ENCODE measurements around the gene BMS1.
"Not testable (repeated sequence)": the region's sequence is repeated elsewhere in the genome, so short reads cannot be mapped to it uniquely, and the experiment has no call there.

Gene BMS1

DNA sequence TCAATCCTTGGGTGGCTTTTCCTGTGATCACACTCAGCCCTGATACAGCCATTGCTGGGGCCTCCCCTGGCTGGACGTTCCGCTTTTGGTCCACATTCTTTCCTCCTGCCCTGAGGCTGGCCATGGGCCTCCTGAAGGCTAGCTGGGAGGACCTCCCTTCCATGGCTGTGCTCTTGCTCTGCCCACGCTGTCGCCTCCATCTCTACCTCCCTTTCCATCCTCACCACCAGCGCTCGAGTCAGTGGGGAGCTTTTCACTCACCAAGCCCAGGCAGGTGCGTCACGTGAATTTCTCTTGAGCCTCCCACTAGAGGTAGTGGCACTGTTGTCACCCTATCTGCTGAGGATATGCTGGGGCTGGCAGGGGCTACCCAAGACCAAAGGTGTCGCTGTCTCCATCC is 85.9 kb downstream of the BMS1 start:
- TF ChIP-seq POLR2AphosphoS5 (IDR thresholded peaks at IDR 0.05; ENCODE audit: low read depth, low read length): no peak
- TF ChIP-seq TAF1 (IDR thresholded peaks at IDR 0.05; ENCODE audit: borderline replicate concordance, low read depth, low read length): no peak
- no peak for TF ChIP-seq POLR2A (IDR thresholded peaks at IDR 0.05; ENCODE audit: low read depth, low read length)
- FAIRE-seq (no peak), DNase-seq (ENCODE audit: insufficient read length) (no peak)

GRCh38 chr10:42869977-42870350 is 87.4 kb downstream of the BMS1 start:
- DNase-seq (ENCODE audit: insufficient read length) (no peak), FAIRE-seq (no peak)
- TF ChIP-seq POLR2AphosphoS5 (IDR thresholded peaks at IDR 0.05; ENCODE audit: low read depth, low read length) (no peak), POLR2A (IDR thresholded peaks at IDR 0.05; ENCODE audit: low read depth, low read length) (no peak), TAF1 (IDR thresholded peaks at IDR 0.05; ENCODE audit: borderline replicate concordance, low read depth, low read length) (no peak)

GRCh38 chr10:42871138-42871641 is 88.6 kb downstream of the BMS1 start:
- DNase-seq (ENCODE audit: insufficient read length); FAIRE-seq: not testable (repeated sequence)

GRCh38 chr10:42871823-42872222 is 89.2 kb downstream of the BMS1 start:
- DNase-seq (ENCODE audit: insufficient read length) (no peak), FAIRE-seq (no peak)
- no peak for TF ChIP-seq POLR2AphosphoS5 (IDR thresholded peaks at IDR 0.05; ENCODE audit: low read depth, low read length)
- TF ChIP-seq TAF1 (IDR thresholded peaks at IDR 0.05; ENCODE audit: borderline replicate concordance, low read depth, low read length): no peak
- TF ChIP-seq POLR2A (IDR thresholded peaks at IDR 0.05; ENCODE audit: low read depth, low read length): no peak

- DNase-seq (ENCODE audit: insufficient read length) (no peak), FAIRE-seq (no peak)
- TF ChIP-seq POLR2A (IDR thresholded peaks at IDR 0.05; ENCODE audit: low read depth, low read length) (no peak), POLR2AphosphoS5 (IDR thresholded peaks at IDR 0.05; ENCODE audit: low read depth, low read length) (no peak), TAF1 (IDR thresholded peaks at IDR 0.05; ENCODE audit: borderline replicate concordance, low read depth, low read length) (no peak)
These were observed 90.4 kb downstream of the BMS1 start for GRCh38 chr10:42872865-42873435.

DNA sequence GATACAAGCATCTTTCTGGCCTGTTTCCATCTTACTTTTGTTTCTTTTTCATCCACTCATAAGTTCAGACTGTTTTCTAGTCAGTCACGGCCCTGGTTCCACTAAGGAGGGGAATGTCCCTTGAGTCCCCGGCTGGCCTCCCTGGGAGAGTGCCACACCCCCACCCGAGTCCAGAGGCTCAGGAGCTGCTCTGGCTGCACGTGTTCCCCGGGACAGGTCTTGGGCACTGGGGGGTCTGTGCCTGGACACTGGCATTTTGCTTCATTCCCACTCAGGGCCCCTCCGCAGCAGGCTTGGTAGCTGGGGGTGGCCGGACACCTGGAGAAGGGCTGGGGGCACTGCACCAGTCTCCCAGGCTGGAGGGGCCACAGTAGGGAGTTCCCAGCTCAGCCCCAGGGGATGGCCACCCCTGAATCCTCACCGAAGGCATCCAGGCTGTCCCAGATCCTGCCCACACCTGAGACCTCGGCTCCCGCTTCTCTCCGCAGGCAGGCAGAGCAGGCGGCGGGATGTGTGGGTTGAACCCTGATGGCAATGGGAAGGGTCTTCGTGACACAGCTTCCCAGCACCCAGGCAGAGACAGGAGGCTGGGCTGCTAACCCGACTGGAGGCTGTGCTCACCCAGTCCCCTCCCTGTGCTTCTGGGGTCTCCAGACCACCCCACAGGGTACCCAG is 92.3 kb downstream of the BMS1 start:
- FAIRE-seq (no peak), DNase-seq (ENCODE audit: insufficient read length) (no peak)
- TF ChIP-seq TAF1 (IDR thresholded peaks at IDR 0.05; ENCODE audit: borderline replicate concordance, low read depth, low read length) (no peak), POLR2AphosphoS5 (IDR thresholded peaks at IDR 0.05; ENCODE audit: low read depth, low read length) (no peak), POLR2A (IDR thresholded peaks at IDR 0.05; ENCODE audit: low read depth, low read length) (no peak)

GRCh38 chr10:42875388-42875755 is 92.8 kb downstream of the BMS1 start:
- TF ChIP-seq POLR2A (IDR thresholded peaks at IDR 0.05; ENCODE audit: low read depth, low read length) (no peak), POLR2AphosphoS5 (IDR thresholded peaks at IDR 0.05; ENCODE audit: low read depth, low read length) (no peak), TAF1 (IDR thresholded peaks at IDR 0.05; ENCODE audit: borderline replicate concordance, low read depth, low read length) (no peak)
- DNase-seq (ENCODE audit: insufficient read length) (no peak), FAIRE-seq (no peak)

DNA sequence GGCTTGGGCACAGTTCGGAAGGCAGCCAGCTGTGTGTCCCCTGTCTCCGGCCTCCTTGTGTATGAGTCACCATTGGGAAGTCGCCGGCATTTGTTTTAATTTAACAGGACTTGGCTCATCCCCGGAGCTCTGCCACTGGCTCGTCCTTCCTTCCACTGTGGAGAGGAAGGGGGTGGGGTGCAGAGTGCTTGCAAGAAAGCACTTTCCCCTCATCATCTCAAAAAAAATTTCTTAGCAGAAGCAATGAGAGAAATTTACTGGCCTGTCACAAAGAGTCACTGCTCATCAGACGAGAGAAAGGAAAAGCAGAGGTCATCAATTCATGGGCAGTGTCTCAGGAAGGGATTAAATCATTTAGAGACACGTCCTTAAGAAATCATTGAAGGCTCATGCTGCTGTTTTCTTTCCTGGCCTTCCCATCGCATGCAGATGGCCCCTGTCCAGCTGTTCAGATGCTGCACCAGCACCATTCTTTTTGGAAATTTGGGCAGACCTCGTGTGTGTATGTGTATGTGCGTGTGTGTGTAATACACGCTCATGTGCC is 93.3 kb downstream of the BMS1 start:
- DNase-seq (ENCODE audit: insufficient read length): no peak
- no peak for FAIRE-seq
- TF ChIP-seq POLR2AphosphoS5 (IDR thresholded peaks at IDR 0.05; ENCODE audit: low read depth, low read length) (no peak), TAF1 (IDR thresholded peaks at IDR 0.05; ENCODE audit: borderline replicate concordance, low read depth, low read length) (no peak), POLR2A (IDR thresholded peaks at IDR 0.05; ENCODE audit: low read depth, low read length) (no peak)

GRCh38 chr10:42876476-42876875 is 93.9 kb downstream of the BMS1 start:
- TF ChIP-seq TAF1 (IDR thresholded peaks at IDR 0.05; ENCODE audit: borderline replicate concordance, low read depth, low read length) (no peak), POLR2AphosphoS5 (IDR thresholded peaks at IDR 0.05; ENCODE audit: low read depth, low read length) (no peak), POLR2A (IDR thresholded peaks at IDR 0.05; ENCODE audit: low read depth, low read length) (no peak)
- DNase-seq (ENCODE audit: insufficient read length): no peak
- no peak for FAIRE-seq

DNA sequence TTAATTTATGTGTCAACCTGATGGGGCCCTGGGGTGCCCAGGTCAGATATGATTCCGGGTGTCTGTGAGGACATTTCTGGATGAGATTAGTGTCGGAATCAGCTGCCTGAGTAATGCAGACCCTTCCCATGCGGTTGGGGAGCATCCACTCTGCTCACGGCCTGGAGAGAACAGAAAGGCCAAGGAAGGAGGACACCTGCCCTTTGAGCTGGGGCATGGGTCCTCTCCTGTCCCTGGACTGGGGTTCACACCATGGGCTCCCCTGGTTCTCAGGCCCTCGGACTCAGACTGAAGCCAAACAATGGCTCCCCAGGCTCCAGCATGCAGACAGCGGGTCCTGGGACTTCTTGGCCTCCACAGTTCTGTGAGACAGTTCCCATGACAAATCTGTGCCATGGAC is 94.3 kb downstream of the BMS1 start:
- FAIRE-seq (no peak), DNase-seq (ENCODE audit: insufficient read length) (no peak)
- TF ChIP-seq POLR2A (IDR thresholded peaks at IDR 0.05; ENCODE audit: low read depth, low read length): no peak
- TF ChIP-seq TAF1 (IDR thresholded peaks at IDR 0.05; ENCODE audit: borderline replicate concordance, low read depth, low read length): no peak
- TF ChIP-seq POLR2AphosphoS5 (IDR thresholded peaks at IDR 0.05; ENCODE audit: low read depth, low read length): no peak

DNA sequence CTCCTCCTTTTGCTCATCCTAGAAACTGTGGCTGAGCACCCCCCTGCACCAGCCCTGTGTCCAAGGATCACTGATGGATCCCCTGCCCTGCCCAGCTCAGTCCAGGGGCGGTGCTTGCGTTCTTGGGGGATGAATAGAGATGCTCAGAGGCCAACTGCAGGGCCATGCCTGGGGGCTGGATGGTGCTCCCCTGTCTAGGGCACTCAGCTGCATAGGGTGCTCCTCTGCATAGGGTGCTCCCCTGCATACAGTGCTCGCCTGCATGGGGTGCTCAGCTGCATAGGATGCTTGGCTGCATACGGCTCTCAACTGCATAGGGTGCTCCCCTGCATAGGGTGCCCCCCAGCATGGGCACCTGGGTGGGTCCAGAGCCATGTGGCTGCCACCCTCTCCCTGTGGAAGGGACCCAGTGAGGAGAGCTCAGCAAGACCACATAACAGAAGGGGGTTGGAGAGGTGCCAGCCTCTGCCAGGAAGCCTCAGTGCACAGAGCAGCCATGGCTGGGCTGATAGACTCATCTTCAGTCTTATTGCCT is 95.0 kb downstream of the BMS1 start:
- no peak for TF ChIP-seq POLR2AphosphoS5 (IDR thresholded peaks at IDR 0.05; ENCODE audit: low read depth, low read length)
- TF ChIP-seq POLR2A (IDR thresholded peaks at IDR 0.05; ENCODE audit: low read depth, low read length): no peak
- no peak for DNase-seq (ENCODE audit: insufficient read length)
- no peak for FAIRE-seq

All from GM12892 (cell line).